ENCODE measurements around the gene SVIL.
A peak's percentile ranks its signal among the peaks of the same experiment; 100 is the strongest.
"Not testable (repeated sequence)": the region's sequence is repeated elsewhere in the genome, so short reads cannot be mapped to it uniquely, and the experiment has no call there.

Gene SVIL

DNA sequence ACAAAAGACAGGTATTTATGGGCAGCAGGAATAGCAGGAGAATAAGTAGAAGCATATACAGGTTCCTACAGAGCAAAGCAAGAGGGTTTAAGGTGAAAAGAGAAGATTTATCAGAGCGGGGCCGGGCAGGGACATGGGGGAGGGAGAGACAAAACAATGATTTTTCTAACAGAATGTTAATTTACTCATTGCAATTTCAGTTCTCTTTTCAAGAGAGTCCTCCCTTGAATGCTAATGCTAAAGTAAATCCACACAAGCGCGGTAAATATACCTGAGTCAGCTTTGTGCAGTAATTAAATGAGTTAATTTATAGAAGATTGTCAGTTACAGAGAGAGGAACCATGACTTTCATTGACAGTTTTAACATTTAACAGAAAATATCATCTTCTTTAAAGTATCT lies 127.0 kb downstream of the SVIL start:
- H2BK5ac ChIP-seq (ENCODE audit: low read depth, low read length, poor library complexity); H3K23ac ChIP-seq (ENCODE audit: low read length); H3K4ac ChIP-seq (ENCODE audit: low read depth, low read length); H3K4me2 ChIP-seq (ENCODE audit: low read length); H2AFZ ChIP-seq (ENCODE audit: insufficient read depth, low read length, poor library complexity); DNase-seq; H3K9me3 ChIP-seq (ENCODE audit: insufficient read depth, low read depth, low read length); H3K79me1 ChIP-seq (ENCODE audit: low read length); H3K18ac ChIP-seq (ENCODE audit: low read length); H2BK12ac ChIP-seq (ENCODE audit: low read length); H3K9ac ChIP-seq (ENCODE audit: low read length); H3K36me3 ChIP-seq (ENCODE audit: control insufficient read depth in 1 of 2, insufficient read depth in 2 of 2, low read length in 2 of 2); H4K91ac ChIP-seq (ENCODE audit: low read depth, low read length); H3K4me3 ChIP-seq (ENCODE audit: low read depth, low read length); H3K4me1 ChIP-seq (ENCODE audit: control insufficient read depth in 1 of 2, insufficient read depth in 2 of 2, low read length in 2 of 2); H2BK120ac ChIP-seq (ENCODE audit: insufficient read depth, low read length, poor library complexity); H4K8ac ChIP-seq (ENCODE audit: low read depth, low read length); H3K27ac ChIP-seq (ENCODE audit: low read depth, low read length); H3K27me3 ChIP-seq (ENCODE audit: insufficient read depth, low read length); H3K79me2 ChIP-seq (ENCODE audit: control insufficient read depth, insufficient read depth, low read length, poor library complexity); H3K14ac ChIP-seq (ENCODE audit: low read length); H2AK5ac ChIP-seq (ENCODE audit: low read length); H4K12ac ChIP-seq (ENCODE audit: low read depth, low read length): not testable (repeated sequence)
- WGBS (ENCODE audit: extremely low coverage, insufficient coverage, insufficient read length), result no CpG with 5 or more reads among the region's 4 CpGs

DNA sequence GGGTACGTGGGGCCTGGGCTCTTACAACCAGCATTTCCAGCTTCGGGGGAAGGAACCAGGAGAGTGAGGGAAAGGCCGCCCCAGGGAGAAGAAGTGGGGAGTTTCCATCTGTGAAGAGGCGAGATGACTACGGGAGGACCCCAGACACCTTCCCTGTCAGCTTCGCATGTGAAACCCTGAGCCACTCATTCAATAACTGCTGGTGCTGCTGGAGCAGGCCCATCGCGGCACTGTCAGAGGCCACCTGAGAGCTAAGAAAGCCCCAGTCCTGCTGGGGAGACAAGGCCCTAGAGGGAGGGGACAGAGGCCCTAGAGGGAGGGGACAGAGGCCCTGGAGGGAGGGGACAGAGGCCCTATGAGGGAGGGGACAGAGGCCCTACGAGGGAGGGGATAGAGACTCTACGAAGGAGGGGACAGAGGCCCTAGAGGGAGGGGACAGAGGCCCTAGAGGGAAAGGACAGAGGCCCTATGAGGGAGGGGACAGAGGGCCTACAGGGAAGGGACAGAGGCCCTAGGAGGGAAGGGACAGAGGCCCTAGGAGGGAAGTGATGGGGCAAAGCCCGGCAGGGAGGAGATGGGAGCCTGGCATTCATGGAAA lies 128.3 kb downstream of the SVIL start:
- not testable (repeated sequence) for H4K91ac ChIP-seq (ENCODE audit: low read depth, low read length)

DNA sequence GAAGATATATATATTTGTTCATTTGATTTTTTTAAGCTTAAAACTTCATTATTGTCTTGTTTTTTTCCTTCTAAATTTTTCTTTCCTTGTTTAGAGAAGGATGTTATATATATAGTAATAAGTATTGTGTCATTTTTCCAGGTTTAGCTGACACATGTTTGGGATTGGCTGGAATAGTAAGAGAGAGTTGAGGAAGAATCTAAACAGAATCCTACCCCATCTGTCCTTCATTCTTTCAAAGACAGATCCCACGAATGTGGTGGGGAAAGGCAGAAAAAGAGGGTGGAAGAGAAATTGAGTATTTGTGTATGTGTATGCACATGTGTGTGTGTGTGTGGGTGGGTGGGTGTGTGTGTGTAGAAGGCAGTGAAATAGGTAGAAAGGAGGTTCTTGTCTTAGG lies 132.4 kb downstream of the SVIL start:
- no peak overlapping the region for H2BK12ac ChIP-seq (ENCODE audit: low read length)
- peaks cover 10 to 14% of the 10 kb centered on the region in 2 experiments for H3K36me3 ChIP-seq (ENCODE audit: control insufficient read depth in 1 of 2, insufficient read depth in 2 of 2, low read length in 2 of 2)
- no peak overlapping the region for H2BK5ac ChIP-seq (ENCODE audit: low read depth, low read length, poor library complexity)
- no peak overlapping the region for H4K91ac ChIP-seq (ENCODE audit: low read depth, low read length)
- WGBS (ENCODE audit: extremely low coverage, insufficient coverage, insufficient read length), result no CpG with 5 or more reads among the region's 1 CpG
- no peaks in the 10 kb centered on the region for H3K79me2 ChIP-seq (ENCODE audit: control insufficient read depth, insufficient read depth, low read length, poor library complexity)
- H3K18ac ChIP-seq (ENCODE audit: low read length), result no peak overlapping the region
- H3K79me1 ChIP-seq (ENCODE audit: low read length), result no peaks in the 10 kb centered on the region
- no peak overlapping the region for H3K4me2 ChIP-seq (ENCODE audit: low read length)
- H2AFZ ChIP-seq (ENCODE audit: insufficient read depth, low read length, poor library complexity), result no peak overlapping the region
- no peak overlapping the region for H3K23ac ChIP-seq (ENCODE audit: low read length)
- H4K8ac ChIP-seq (ENCODE audit: low read depth, low read length), result no peak overlapping the region
- peak overlapping the region; percentile 15 for H2AK5ac ChIP-seq (ENCODE audit: low read length)
- no peak overlapping the region for H4K12ac ChIP-seq (ENCODE audit: low read depth, low read length)
- H2BK120ac ChIP-seq (ENCODE audit: insufficient read depth, low read length, poor library complexity), result no peak overlapping the region
- no peak for DNase-seq
- H3K9me3 ChIP-seq (ENCODE audit: insufficient read depth, low read depth, low read length), result no peaks in the 10 kb centered on the region
- H3K14ac ChIP-seq (ENCODE audit: low read length), result no peak overlapping the region
- no peaks in the 10 kb centered on the region for H3K27me3 ChIP-seq (ENCODE audit: insufficient read depth, low read length)
- H3K9ac ChIP-seq (ENCODE audit: low read length), result no peak overlapping the region
- H3K4ac ChIP-seq (ENCODE audit: low read depth, low read length), result no peak overlapping the region
- H3K27ac ChIP-seq (ENCODE audit: low read depth, low read length), result no peak overlapping the region
- no peaks in the 10 kb centered on the region for H3K4me1 ChIP-seq (ENCODE audit: control insufficient read depth in 1 of 2, insufficient read depth in 2 of 2, low read length in 2 of 2)
- no peak overlapping the region for H3K4me3 ChIP-seq (ENCODE audit: low read depth, low read length)

More for the DNA sequence above, 128.3 kb downstream of the SVIL start:
- not testable (repeated sequence) for H2AFZ ChIP-seq (ENCODE audit: insufficient read depth, low read length, poor library complexity); H3K4ac ChIP-seq (ENCODE audit: low read depth, low read length); H3K27me3 ChIP-seq (ENCODE audit: insufficient read depth, low read length); H2BK120ac ChIP-seq (ENCODE audit: insufficient read depth, low read length, poor library complexity); DNase-seq; H3K23ac ChIP-seq (ENCODE audit: low read length); H3K4me3 ChIP-seq (ENCODE audit: low read depth, low read length); H3K27ac ChIP-seq (ENCODE audit: low read depth, low read length); H4K12ac ChIP-seq (ENCODE audit: low read depth, low read length); H3K79me1 ChIP-seq (ENCODE audit: low read length); H4K8ac ChIP-seq (ENCODE audit: low read depth, low read length); H3K4me1 ChIP-seq (ENCODE audit: control insufficient read depth in 1 of 2, insufficient read depth in 2 of 2, low read length in 2 of 2); H3K4me2 ChIP-seq (ENCODE audit: low read length); H2BK12ac ChIP-seq (ENCODE audit: low read length); H3K9me3 ChIP-seq (ENCODE audit: insufficient read depth, low read depth, low read length); H3K18ac ChIP-seq (ENCODE audit: low read length); H3K36me3 ChIP-seq (ENCODE audit: control insufficient read depth in 1 of 2, insufficient read depth in 2 of 2, low read length in 2 of 2); H3K9ac ChIP-seq (ENCODE audit: low read length); H2AK5ac ChIP-seq (ENCODE audit: low read length); H2BK5ac ChIP-seq (ENCODE audit: low read depth, low read length, poor library complexity); H3K79me2 ChIP-seq (ENCODE audit: control insufficient read depth, insufficient read depth, low read length, poor library complexity); H3K14ac ChIP-seq (ENCODE audit: low read length)
- no CpG with 5 or more reads among the region's 11 CpGs for WGBS (ENCODE audit: extremely low coverage, insufficient coverage, insufficient read length)

DNA sequence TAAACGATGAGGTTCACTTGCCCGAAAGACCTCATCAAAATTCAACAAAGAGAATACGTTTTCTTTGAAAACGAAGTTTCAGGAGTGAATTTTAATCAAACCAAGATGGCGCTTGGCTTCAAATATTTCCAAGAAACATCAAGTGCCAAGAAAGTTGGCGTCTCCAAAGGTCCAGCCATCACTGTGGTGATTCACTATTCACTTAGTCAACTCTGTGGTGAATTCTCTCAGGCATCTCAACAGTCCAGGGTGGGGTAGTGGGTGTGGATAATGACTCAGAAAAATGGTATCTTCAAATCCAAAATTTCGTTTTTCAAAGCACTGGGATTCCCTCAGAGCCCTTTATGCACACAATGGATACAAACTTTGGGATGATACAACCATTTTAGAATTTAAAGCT lies 133.1 kb downstream of the SVIL start:
- Histone ChIP-seq H3K27me3 (ENCODE audit: insufficient read depth, low read length) (no peaks in the 10 kb centered on the region), H2BK5ac (ENCODE audit: low read depth, low read length, poor library complexity) (no peak overlapping the region), H2AFZ (ENCODE audit: insufficient read depth, low read length, poor library complexity) (no peak overlapping the region)

More for the DNA sequence above, 133.1 kb downstream of the SVIL start:
- no peak overlapping the region for H2BK120ac ChIP-seq (ENCODE audit: insufficient read depth, low read length, poor library complexity)
- no peaks in the 10 kb centered on the region for H3K79me2 ChIP-seq (ENCODE audit: control insufficient read depth, insufficient read depth, low read length, poor library complexity)
- no peak overlapping the region for H4K91ac ChIP-seq (ENCODE audit: low read depth, low read length)
- no peak overlapping the region for H2AK5ac ChIP-seq (ENCODE audit: low read length)
- H3K23ac ChIP-seq (ENCODE audit: low read length), result no peak overlapping the region
- H2BK12ac ChIP-seq (ENCODE audit: low read length), result no peak overlapping the region
- H3K18ac ChIP-seq (ENCODE audit: low read length), result no peak overlapping the region
- no peaks in the 10 kb centered on the region for H3K79me1 ChIP-seq (ENCODE audit: low read length)
- H4K12ac ChIP-seq (ENCODE audit: low read depth, low read length), result no peak overlapping the region
- no peak overlapping the region for H3K4me2 ChIP-seq (ENCODE audit: low read length)
- H4K8ac ChIP-seq (ENCODE audit: low read depth, low read length), result no peak overlapping the region
- peak; percentile 11 to 39 for DNase-seq
- H3K4me1 ChIP-seq (ENCODE audit: control insufficient read depth in 1 of 2, insufficient read depth in 2 of 2, low read length in 2 of 2), result no peaks in the 10 kb centered on the region
- peaks cover 10 to 11% of the 10 kb centered on the region in 2 experiments for H3K36me3 ChIP-seq (ENCODE audit: control insufficient read depth in 1 of 2, insufficient read depth in 2 of 2, low read length in 2 of 2)
- H3K9me3 ChIP-seq (ENCODE audit: insufficient read depth, low read depth, low read length), result no peaks in the 10 kb centered on the region
- no peak overlapping the region for H3K4me3 ChIP-seq (ENCODE audit: low read depth, low read length)
- H3K14ac ChIP-seq (ENCODE audit: low read length), result no peak overlapping the region
- H3K27ac ChIP-seq (ENCODE audit: low read depth, low read length), result no peak overlapping the region
- H3K9ac ChIP-seq (ENCODE audit: low read length), result no peak overlapping the region
- no peak overlapping the region for H3K4ac ChIP-seq (ENCODE audit: low read depth, low read length)
- WGBS (ENCODE audit: extremely low coverage, insufficient coverage, insufficient read length), result no CpG with 5 or more reads among the region's 7 CpGs

Measured in trophoblast cell (in vitro differentiated cells and primary cell).